Esophagus muscularis mucosa (tissue), 4 donors: ENCODE measurements around the gene KRT39. TPM values are rescaled to one million over a fixed set of nuclear protein-coding genes. Genes with fewer than 3 reads are reported as not detected.

ENCODE experiments used
- DNase-seq: peaks from one replicate; pipeline ENCODE4 v3.0.0-alpha.2; 2017; ENCODE audit errors: extremely low spot score
- H3K27ac ChIP-seq, 4 donors: fragments of 200-600 bp; sonication (generic); replicated peaks in 1 of 4; 1 replicate in 3 of 4; 2 replicates in 1 of 4; pipeline ENCODE4 v1.5.1; 2016 to 2019; ENCODE audit warnings: mild to moderate bottlenecking in 1 of 4
- H3K27me3 ChIP-seq, 4 donors: fragments of 200-600 bp; sonication (generic); one replicate each; pipeline versions ENCODE4 v1.5.1 to v1.6.0; 2016 to 2019
- H3K36me3 ChIP-seq, 4 donors: fragments of 200-600 bp; sonication (generic); one replicate each; pipeline ENCODE4 v1.5.1; 2016 to 2019
- H3K4me1 ChIP-seq, 4 donors: fragments of 200-600 bp; sonication (generic); one replicate each; pipeline ENCODE4 v1.5.1; 2016 to 2019
- H3K4me3 ChIP-seq, 4 donors: fragments of 200-600 bp; sonication (generic); 1 replicate in 2 of 4; 2 replicates in 2 of 4; pipeline ENCODE4 v1.5.1; 2016 to 2019; ENCODE audit warnings: mild to moderate bottlenecking in 4 of 4, moderate library complexity in 1 of 4
- H3K9me3 ChIP-seq, 4 donors: fragments of 200-600 bp; sonication (generic); 1 replicate in 3 of 4; 2 replicates in 1 of 4; pipeline ENCODE4 v1.5.1; 2016 to 2019
- EP300 ChIP-seq: sonication (generic); formaldehyde crosslinking; IDR thresholded peaks from one replicate; pipeline ENCODE4 v1.6.1; 2017; ENCODE audit warnings: antibody characterized with exemption
- POLR2A ChIP-seq: fragments of 450-650 bp; IDR thresholded peaks from one replicate; pipeline ENCODE4 v1.6.1; 2017; ENCODE audit warnings: antibody characterized with exemption, moderate library complexity, mild to moderate bottlenecking, low read depth
- POLR2AphosphoS5 ChIP-seq, 2 donors: sonication (generic); formaldehyde crosslinking; IDR thresholded peaks; one replicate each; pipeline ENCODE4 v1.6.1; 2017; ENCODE audit warnings: antibody characterized with exemption in 2 of 2
- WGBS: methylation state at CpG from one replicate; pipeline ENCODE4 v1.1.5; 2018; 5-methylcytosine and 5-hydroxymethylcytosine counted together
- intact Hi-C: fragments of 100-400 bp; cut with DNase I; formaldehyde crosslinking; loops from one replicate; pipeline ENCODE4 v1.15.1; 2023
- total RNA-seq, 4 donors: library from RNA; depleted of rRNA; stranded (reverse); fragments of >200 nt; gene quantifications; one replicate each; pipeline versions ENCODE4 v1.1.0 to v1.2.1, GENCODE V29; 2016
- TF ChIP-seq, protein P1 (sequence below), 3 experiments: fragments of 200-600 bp in 2 of 3; fragments of 450-650 bp in 1 of 3; sonication (generic) in 2 of 3; IDR thresholded peaks; one replicate each; pipeline ENCODE4 v1.5.1; 2017 to 2019; ENCODE audit warnings: antibody characterized with exemption in 3 of 3, mild to moderate bottlenecking in 2 of 3, moderate library complexity in 1 of 3

KRT39 gene
- total RNA-seq, 4 donors from 2014 or later, result not detected

DNA sequence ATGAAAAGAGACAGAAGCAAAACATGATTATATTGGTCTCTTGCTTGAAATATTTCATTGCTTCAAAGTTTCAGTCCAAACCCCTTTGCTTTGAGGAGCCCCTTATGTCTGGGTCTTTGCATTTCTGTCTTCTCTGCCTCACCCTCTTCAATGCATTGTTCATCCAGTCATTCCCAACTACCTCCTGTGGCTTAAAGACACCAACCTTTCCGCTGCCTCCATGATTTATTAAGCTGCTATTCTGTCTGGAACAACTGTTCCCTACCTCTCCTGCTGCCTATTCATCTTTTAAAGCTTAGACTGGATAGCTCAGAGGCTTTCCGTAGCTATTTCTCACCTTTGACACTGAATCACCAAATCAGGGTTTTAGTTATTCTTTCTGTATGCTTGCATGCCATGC lies 30.6 kb upstream of the KRT39 start:
- H3K4me1 ChIP-seq, result no peaks in the 10 kb centered on the region
- H3K27me3 ChIP-seq, result peaks cover 0 to 12% (median 0%) of the 10 kb centered on the region in 4 donors
- intact Hi-C loops, result no loop called here
- H3K9me3 ChIP-seq, result no peaks in the 10 kb centered on the region
- H3K4me3 ChIP-seq, result no peak overlapping the region
- TF ChIP-seq POLR2AphosphoS5 (IDR thresholded peaks at IDR 0.05) (no peak), POLR2A (no peak), EP300 (no peak)
- TF ChIP-seq, protein P1, sequence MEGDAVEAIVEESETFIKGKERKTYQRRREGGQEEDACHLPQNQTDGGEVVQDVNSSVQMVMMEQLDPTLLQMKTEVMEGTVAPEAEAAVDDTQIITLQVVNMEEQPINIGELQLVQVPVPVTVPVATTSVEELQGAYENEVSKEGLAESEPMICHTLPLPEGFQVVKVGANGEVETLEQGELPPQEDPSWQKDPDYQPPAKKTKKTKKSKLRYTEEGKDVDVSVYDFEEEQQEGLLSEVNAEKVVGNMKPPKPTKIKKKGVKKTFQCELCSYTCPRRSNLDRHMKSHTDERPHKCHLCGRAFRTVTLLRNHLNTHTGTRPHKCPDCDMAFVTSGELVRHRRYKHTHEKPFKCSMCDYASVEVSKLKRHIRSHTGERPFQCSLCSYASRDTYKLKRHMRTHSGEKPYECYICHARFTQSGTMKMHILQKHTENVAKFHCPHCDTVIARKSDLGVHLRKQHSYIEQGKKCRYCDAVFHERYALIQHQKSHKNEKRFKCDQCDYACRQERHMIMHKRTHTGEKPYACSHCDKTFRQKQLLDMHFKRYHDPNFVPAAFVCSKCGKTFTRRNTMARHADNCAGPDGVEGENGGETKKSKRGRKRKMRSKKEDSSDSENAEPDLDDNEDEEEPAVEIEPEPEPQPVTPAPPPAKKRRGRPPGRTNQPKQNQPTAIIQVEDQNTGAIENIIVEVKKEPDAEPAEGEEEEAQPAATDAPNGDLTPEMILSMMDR (IDR thresholded peaks at IDR 0.05), result no peak
- DNase-seq, result no peak
- WGBS, result 64% methylated on average over 2 of the region's 2 CpGs
- no peaks in the 10 kb centered on the region for H3K36me3 ChIP-seq
- no peak overlapping the region for H3K27ac ChIP-seq

DNA sequence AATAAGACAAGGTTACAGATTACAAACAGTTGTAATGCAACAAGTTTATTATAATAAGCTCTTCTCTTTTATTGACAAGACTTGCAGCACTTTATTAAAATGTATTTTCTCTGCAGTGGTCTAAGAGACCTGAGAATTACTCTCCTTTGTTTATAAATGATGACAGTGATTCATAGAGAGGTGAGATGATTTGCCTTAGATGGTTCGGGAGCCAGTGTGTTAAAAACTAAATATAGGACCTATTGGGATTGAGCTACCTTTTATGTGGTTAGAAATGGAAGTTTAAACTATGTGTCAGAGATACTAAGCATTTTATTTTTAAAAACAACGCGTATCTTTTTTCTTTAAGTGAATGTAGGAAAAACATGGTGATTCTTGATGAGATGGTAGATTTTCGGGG lies 30.1 kb upstream of the KRT39 start:
- WGBS, result 56% methylated on average over 4 of the region's 4 CpGs
- DNase-seq, result no peak
- H3K27me3 ChIP-seq, result peaks cover 0 to 12% (median 0%) of the 10 kb centered on the region in 4 donors

DNA sequence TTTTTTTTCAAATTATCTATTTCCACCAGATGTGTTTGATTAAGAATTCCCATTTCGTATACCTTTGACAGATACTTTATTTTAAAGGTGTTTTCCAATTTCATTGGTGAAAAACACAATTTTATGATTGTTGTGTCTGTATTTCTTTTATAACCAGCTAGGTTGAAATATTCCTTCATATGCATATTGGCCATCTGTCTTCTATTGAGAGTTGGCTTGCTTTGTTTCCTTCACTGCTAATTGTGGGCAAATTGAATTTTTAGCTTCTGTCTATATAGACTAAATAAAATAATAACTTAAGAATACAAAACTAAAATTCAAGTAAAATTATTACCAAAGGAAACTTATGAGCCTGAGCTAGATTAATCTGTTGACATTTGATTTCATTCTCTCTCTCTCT lies 28.4 kb upstream of the KRT39 start:
- Histone ChIP-seq H3K9me3 (no peaks in the 10 kb centered on the region), H3K27me3 (peaks cover 0 to 12% (median 2%) of the 10 kb centered on the region in 4 donors), H3K4me1 (no peaks in the 10 kb centered on the region), H3K4me3 (no peak overlapping the region), H3K27ac (no peak overlapping the region), H3K36me3 (no peaks in the 10 kb centered on the region)
- 82% methylated on average over 1 of the region's 1 CpG for WGBS
- no peak for DNase-seq
- intact Hi-C loops, result no loop called here
- no peak for TF ChIP-seq EP300
- TF ChIP-seq, protein P1 (IDR thresholded peaks at IDR 0.05), result no peak
- TF ChIP-seq POLR2AphosphoS5 (IDR thresholded peaks at IDR 0.05), result no peak
- no peak for TF ChIP-seq POLR2A

More for the DNA sequence above, 30.1 kb upstream of the KRT39 start:
- H3K36me3 ChIP-seq, result no peaks in the 10 kb centered on the region
- H3K9me3 ChIP-seq, result no peaks in the 10 kb centered on the region
- no peaks in the 10 kb centered on the region for H3K4me1 ChIP-seq
- intact Hi-C loops, result no loop called here
- H3K4me3 ChIP-seq, result no peak overlapping the region
- no peak for TF ChIP-seq POLR2A
- H3K27ac ChIP-seq, result no peak overlapping the region

DNA sequence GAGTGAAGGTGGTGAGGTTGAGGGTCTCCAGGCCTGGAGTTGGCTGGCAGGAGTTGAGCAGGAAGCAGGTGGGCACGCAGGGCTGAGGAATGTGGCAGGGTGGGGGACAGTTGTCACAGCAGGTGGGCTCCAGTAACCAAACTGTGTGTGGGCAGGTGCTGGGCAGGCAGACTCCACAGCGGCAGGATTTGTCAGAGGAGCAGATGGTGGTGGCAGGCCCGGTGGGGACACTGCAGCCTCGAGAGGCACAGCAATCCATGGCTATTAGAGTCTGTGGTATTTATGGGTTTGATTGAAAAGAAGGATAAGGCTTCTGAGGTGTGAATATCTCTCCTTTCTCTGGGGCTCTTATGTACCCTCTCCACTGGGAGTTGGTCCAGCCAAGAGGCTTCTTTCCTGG lies 27.1 kb upstream of the KRT39 start, which contains the start of gene KRTAP3-3:
KRTAP3-3 (minus strand) TSS at position 326 of the 400 bp plus-strand sequence; CDS start at position 259, 67 bp downstream.
- TF ChIP-seq POLR2AphosphoS5 (IDR thresholded peaks at IDR 0.05) (no peak), EP300 (no peak), POLR2A (no peak)
- TF ChIP-seq, protein P1 (IDR thresholded peaks at IDR 0.05), result no peak
- Histone ChIP-seq H3K27me3 (peaks cover 0 to 5% (median 2%) of the 10 kb centered on the region in 4 donors), H3K9me3 (no peaks in the 10 kb centered on the region), H3K4me3 (no peak within 1 kb of the TSS), H3K36me3 (no peaks in the 10 kb centered on the region), H3K27ac (no peak within 1 kb of the TSS), H3K4me1 (no peaks in the 10 kb centered on the region)
- no peak for DNase-seq
- 40% methylated on average over 4 of the region's 4 CpGs for WGBS
- intact Hi-C loops, result no loop called here

DNA sequence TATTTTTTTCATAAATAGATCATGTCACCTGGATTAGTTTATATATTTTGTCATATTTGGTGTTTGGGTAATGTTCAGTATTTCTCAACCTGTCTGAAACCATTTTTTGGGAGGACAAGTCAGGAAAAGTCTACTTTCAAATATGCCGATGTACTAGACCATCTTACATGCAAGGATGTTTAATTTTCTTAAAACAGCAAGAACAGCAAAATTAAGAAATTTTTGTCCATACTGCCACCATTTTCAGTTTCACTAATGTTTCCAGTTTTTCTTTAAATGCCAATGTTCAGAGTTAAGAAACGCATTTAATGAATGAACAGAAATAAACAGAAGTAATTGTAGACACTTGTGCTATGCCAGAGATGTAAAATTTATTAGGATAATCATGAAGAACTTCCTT lies 26.3 kb upstream of the KRT39 start:
- Histone ChIP-seq H3K4me1 (no peaks in the 10 kb centered on the region), H3K4me3 (no peak overlapping the region), H3K27ac (no peak overlapping the region), H3K36me3 (no peaks in the 10 kb centered on the region), H3K9me3 (no peaks in the 10 kb centered on the region), H3K27me3 (peaks cover 0 to 5% (median 2%) of the 10 kb centered on the region in 4 donors)
- WGBS, result 96% methylated on average over 2 of the region's 2 CpGs
- no peak for DNase-seq
- intact Hi-C loops, result no loop called here
- TF ChIP-seq EP300, result no peak
- no peak for TF ChIP-seq POLR2A
- TF ChIP-seq, protein P1 (IDR thresholded peaks at IDR 0.05), result no peak
- no peak for TF ChIP-seq POLR2AphosphoS5 (IDR thresholded peaks at IDR 0.05)
